Fibroblast of mammary gland (primary cell): ENCODE measurements around the gene ZNF341.

Experiments
- DNase-seq: peaks from one replicate; pipeline ENCODE4 v3.0.0-alpha.2; 2010; ENCODE audit warnings: low read depth
- H3K4me3 ChIP-seq: 2 replicates; pipeline ENCODE4 v1.5.1; 2011; ENCODE audit warnings: low read depth, mild to moderate bottlenecking, low read length, moderate library complexity; ENCODE audit not compliant: control insufficient read depth
- TF ChIP-seq, protein P1 (sequence below): conservative IDR thresholded peaks from 2 replicates; pipeline ENCODE4 v1.5.1; 2011; ENCODE audit warnings: low read depth, low read length, inconsistent platforms; ENCODE audit not compliant: control insufficient read depth, insufficient read depth

Gene ZNF341

DNA sequence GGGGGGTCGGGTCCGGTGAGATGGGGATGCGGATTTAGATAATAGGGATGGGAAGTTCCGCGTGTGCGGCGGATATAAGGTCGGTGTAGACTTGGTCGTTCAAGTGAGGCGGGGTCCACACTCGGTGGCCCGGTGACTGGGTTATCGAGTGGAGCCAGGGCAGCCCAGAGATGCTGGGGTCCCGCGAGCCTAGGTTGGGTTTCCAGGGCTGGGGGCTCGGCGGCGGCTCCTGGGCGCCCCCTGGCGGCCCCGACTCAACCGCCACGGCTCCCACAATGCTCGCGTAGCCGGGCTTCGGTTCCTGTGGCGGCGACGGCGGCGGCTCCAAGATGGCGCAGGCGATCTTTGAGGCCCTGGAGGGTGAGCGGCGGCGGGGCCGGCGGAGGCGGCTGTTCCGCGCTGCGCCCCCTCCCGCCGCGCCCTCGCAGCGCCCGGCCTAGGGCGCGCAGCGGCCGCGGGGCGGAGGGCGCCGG lies at the start of gene ZNF341:
Gene ZNF341, plus strand, starts transcription at position 304 of the 473 bp plus-strand sequence. Its CDS starts 26 bp downstream, at position 330.
- TF ChIP-seq, protein P1, sequence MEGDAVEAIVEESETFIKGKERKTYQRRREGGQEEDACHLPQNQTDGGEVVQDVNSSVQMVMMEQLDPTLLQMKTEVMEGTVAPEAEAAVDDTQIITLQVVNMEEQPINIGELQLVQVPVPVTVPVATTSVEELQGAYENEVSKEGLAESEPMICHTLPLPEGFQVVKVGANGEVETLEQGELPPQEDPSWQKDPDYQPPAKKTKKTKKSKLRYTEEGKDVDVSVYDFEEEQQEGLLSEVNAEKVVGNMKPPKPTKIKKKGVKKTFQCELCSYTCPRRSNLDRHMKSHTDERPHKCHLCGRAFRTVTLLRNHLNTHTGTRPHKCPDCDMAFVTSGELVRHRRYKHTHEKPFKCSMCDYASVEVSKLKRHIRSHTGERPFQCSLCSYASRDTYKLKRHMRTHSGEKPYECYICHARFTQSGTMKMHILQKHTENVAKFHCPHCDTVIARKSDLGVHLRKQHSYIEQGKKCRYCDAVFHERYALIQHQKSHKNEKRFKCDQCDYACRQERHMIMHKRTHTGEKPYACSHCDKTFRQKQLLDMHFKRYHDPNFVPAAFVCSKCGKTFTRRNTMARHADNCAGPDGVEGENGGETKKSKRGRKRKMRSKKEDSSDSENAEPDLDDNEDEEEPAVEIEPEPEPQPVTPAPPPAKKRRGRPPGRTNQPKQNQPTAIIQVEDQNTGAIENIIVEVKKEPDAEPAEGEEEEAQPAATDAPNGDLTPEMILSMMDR: peak; percentile 45
- DNase-seq: no peak
- H3K4me3 ChIP-seq: peak within 1 kb of the TSS; percentile 62

DNA sequence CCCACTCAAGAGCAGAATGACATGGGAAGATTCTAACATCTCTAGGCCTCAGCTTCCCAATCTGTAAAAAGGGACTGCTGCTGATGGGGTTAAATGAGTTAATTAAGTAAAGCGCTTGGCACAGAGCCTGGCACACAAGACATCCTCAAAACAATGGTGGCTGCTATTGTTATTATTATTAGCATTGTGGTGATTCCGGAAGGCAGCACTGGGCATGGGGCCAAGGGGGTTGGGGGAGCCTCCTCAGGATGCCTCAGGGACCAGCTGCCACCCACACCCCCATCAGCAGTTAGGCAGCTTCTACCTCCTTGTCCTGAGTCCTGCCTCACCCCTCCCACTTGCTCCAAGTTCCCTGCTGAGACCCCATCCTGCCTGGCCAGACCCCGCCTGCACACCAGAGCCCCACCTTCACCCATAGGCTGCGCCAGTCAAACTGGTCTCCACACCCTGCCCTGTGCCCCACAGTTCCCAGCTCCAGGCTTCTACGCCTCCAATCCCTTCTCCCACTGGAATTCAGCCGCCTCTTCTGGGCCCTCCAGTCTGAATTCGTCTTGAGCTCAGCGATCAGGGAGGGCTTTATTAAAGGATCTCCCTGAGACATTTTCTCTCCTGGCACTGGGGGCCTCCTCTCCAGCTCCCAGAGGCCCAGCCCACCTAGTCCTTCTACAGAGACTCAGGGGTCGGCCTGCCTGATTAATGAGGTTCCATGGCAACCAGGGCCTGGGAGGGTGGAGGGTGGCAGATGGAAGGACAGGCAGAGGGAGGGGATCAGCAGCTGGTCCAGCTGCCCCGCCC lies 47.1 kb upstream of the ZNF341 start:
- no peak for DNase-seq
- TF ChIP-seq, protein P1: no peak
- H3K4me3 ChIP-seq: peak overlapping the region; percentile 59

DNA sequence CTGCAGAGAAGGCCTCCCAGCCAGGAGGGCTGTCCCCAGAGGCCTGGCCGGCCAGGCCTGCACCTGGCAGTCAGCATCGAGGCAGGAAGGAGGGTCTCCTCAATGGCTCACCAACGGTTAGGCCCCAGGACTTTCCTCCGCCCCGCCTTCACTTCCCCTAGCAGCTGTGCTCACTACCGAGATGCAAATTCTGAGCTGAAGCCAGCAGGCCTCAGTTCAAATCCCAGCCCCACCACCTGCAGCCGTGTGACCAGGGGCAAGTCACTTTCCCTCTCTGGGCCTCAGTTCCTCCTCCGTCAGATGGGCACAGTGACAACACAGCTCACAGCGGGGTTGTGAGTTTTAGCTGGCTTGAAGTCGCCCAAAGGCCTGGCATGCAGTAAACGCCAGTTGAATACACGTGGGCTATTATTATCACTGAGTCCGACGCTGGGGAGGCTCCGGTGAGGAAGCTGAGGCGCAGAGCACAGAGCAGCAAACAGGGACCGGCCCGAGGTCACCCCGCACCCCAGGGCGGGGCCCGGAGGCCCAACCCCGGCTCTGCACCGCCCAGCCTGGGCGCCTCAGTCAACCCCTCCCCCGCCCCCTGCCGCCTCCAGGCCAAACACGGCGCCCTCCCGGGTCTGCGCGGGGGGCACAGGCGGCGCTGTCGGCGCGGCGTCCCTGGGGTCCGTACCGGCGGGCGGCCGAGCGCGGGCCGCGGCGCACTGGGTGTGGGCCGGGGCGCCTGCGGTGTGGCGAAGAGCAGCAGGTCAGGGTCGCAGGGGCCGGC lies 46.3 kb upstream of the ZNF341 start:
- TF ChIP-seq, protein P1: no peak
- peak overlapping the region; percentile 59 for H3K4me3 ChIP-seq
- DNase-seq: peak; percentile 29

GRCh38 chr20:33686100-33686983 lies 45.5 kb upstream of the ZNF341 start, which contains the start of gene E2F1:
Gene E2F1, minus strand, starts transcription at chr20:33686385. Its CDS starts 121 bp downstream, at chr20:33686264.
- TF ChIP-seq, protein P1: no peak
- DNase-seq: peak; percentile 82
- peak within 1 kb of the TSS; percentile 59 for H3K4me3 ChIP-seq

DNA sequence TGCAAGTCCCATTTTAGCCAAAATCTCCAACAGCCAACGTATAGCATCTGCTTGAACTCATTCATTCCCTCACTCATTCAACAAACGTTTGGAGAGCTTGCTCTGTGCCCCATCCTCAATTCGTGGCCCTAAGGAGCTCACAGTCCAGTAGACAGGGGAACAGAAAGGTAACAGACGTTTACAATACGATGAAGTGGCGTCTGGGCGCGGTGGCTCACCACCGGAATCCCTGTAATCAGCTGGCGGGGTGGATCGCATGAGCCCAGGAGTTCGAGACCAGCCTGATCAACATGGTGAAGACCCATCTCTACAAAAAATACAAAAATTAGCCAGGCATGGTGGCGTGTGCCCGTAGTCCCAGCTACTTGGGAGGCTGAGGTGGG lies 44.8 kb upstream of the ZNF341 start:
- H3K4me3 ChIP-seq: no peak overlapping the region
- TF ChIP-seq, protein P1: no peak
- no peak for DNase-seq

DNA sequence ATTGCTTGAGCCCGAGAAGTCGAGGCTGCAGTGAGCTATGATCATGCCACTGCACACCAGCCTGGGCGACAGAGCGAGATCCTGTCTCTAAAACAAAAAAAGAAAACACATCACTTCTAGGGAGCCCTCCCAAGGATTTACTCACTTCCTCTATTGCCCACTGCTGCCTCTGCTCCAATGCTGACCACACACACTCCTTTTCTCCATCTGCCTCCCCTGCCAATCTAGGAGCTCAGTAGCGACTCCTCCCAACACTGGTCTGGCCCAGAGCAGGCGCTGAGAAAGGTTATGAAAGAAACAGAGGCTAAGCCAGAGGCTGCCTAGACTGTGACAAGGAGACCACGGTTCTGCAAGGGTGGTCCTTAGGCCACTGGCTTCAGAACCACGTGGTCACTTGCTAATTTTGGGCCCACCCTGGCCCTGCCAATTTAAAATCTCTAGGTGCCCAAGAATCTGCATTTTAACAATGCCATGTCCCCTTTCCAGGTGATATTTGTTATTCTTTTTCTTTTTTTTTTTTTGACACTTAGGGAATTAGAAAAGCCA lies 44.4 kb upstream of the ZNF341 start:
- H3K4me3 ChIP-seq: no peak overlapping the region
- peak; percentile 69 for DNase-seq
- TF ChIP-seq, protein P1: no peak
